Thoracic aorta (tissue), 2 donors: ENCODE data around the gene TAOK2. TPM values are rescaled to one million over a fixed set of nuclear protein-coding genes. Genes with fewer than 3 reads are reported as not detected.

Experiments used
- ATAC-seq: fragments of 150-250 bp; one replicate; pipeline ENCODE4 v1.8.0; 2017; ENCODE audit warnings: low read depth; ENCODE audit not compliant: insufficient number of reproducible peaks, low FRiP score
- DNase-seq: peaks from one replicate; pipeline ENCODE4 v3.0.0-alpha.2; 2020; ENCODE audit warnings: low spot score
- H3K27ac ChIP-seq, 2 donors: fragments of 200-600 bp; sonication (generic); 1 replicate in 1 of 2; 2 replicates in 1 of 2; pipeline ENCODE4 v1.5.1; 2016; ENCODE audit warnings: mild to moderate bottlenecking in 2 of 2, moderate library complexity in 2 of 2
- H3K27me3 ChIP-seq: fragments of 200-600 bp; sonication (generic); replicated peaks from 2 replicates; pipeline ENCODE4 v1.6.0; 2016; ENCODE audit warnings: mild to moderate bottlenecking; ENCODE audit not compliant: insufficient read depth
- H3K36me3 ChIP-seq: fragments of 200-600 bp; sonication (generic); one replicate; pipeline ENCODE4 v1.5.1; 2016
- H3K4me1 ChIP-seq, 2 donors: fragments of 200-600 bp; sonication (generic); 1 replicate in 1 of 2; 2 replicates in 1 of 2; pipeline versions ENCODE4 v1.5.1 to v1.6.0; 2016; ENCODE audit warnings: low read depth in 2 of 2, mild to moderate bottlenecking in 1 of 2; ENCODE audit not compliant: control insufficient read depth in 1 of 2
- H3K4me3 ChIP-seq: fragments of 200-600 bp; sonication (generic); 2 replicates; pipeline ENCODE4 v1.5.1; 2016; ENCODE audit warnings: mild to moderate bottlenecking
- H3K9me3 ChIP-seq: fragments of 200-600 bp; sonication (generic); 2 replicates; pipeline ENCODE4 v1.5.1; 2016
- CTCF ChIP-seq: fragments of 200-600 bp; sonication (generic); IDR thresholded peaks from one replicate; pipeline ENCODE4 v1.5.1; 2019; ENCODE audit warnings: antibody characterized with exemption
- total RNA-seq, 2 donors: library from RNA; depleted of rRNA; stranded (reverse); fragments of >200 nt; gene quantifications; one replicate each; pipeline versions ENCODE4 v1.1.0 to v1.2.3, GENCODE V29; 2016

TAOK2 gene
- total RNA-seq, 2 donors from 2014 or later = 54.6 to 55.0 TPM

GRCh38 chr16:29975811-29976511 lies 2.3 kb downstream of the TAOK2 start:
- peaks cover 20 to 39% of the 10 kb centered on the region in 2 donors for H3K4me1 ChIP-seq
- H3K27ac ChIP-seq = no peak overlapping the region
- DNase-seq (no peak), ATAC-seq (no peak)
- no peaks in the 10 kb centered on the region for H3K27me3 ChIP-seq
- H3K4me3 ChIP-seq = peak overlapping the region; percentile 98
- H3K36me3 ChIP-seq = peaks cover 23% of the 10 kb centered on the region
- no peaks in the 10 kb centered on the region for H3K9me3 ChIP-seq
- no peak for TF ChIP-seq CTCF

GRCh38 chr16:29977063-29977825 lies 3.6 kb downstream of the TAOK2 start:
- Histone ChIP-seq H3K27me3 (no peaks in the 10 kb centered on the region), H3K36me3 (peaks cover 36% of the 10 kb centered on the region), H3K9me3 (no peaks in the 10 kb centered on the region), H3K4me3 (peak overlapping the region; percentile 98), H3K27ac (no peak overlapping the region), H3K4me1 (peaks cover 20 to 39% of the 10 kb centered on the region in 2 donors)
- ATAC-seq (no peak), DNase-seq (no peak)
- no peak for TF ChIP-seq CTCF

GRCh38 chr16:29978081-29978480 lies 4.4 kb downstream of the TAOK2 start:
- no peak overlapping the region for H3K27ac ChIP-seq

GRCh38 chr16:29978564-29979270 lies 5.0 kb downstream of the TAOK2 start:
- ATAC-seq (no peak), DNase-seq (no peak)
- TF ChIP-seq CTCF = no peak
- H3K27me3 ChIP-seq = no peaks in the 10 kb centered on the region
- peaks cover 20 to 36% of the 10 kb centered on the region in 2 donors for H3K4me1 ChIP-seq
- peaks cover 51% of the 10 kb centered on the region for H3K36me3 ChIP-seq
- H3K9me3 ChIP-seq = no peaks in the 10 kb centered on the region
- no peak overlapping the region for H3K27ac ChIP-seq
- no peak overlapping the region for H3K4me3 ChIP-seq

More at GRCh38 chr16:29978081-29978480, 4.4 kb downstream of the TAOK2 start:
- DNase-seq = no peak
- ATAC-seq = no peak
- Histone ChIP-seq H3K4me1 (peaks cover 20 to 38% of the 10 kb centered on the region in 2 donors), H3K36me3 (peaks cover 45% of the 10 kb centered on the region), H3K4me3 (no peak overlapping the region), H3K27me3 (no peaks in the 10 kb centered on the region), H3K9me3 (no peaks in the 10 kb centered on the region)
- no peak for TF ChIP-seq CTCF
